ENCODE results near the gene PDE4B. TPM values are rescaled to one million over a fixed set of nuclear protein-coding genes. Genes with fewer than 3 reads are reported as not detected.
A peak's percentile ranks its signal among the peaks of the same experiment; 100 is the strongest.

Gene PDE4B
- polyA plus RNA-seq, 2 of the 4 experiments (the other 2 are of a cell fraction): 20.2 to 56.8 TPM

- Histone ChIP-seq H3K27ac (peak overlapping the region; percentile 92 to 95), H3K4me2 (peak overlapping the region; percentile 95), H3K4me1 (peaks cover 29% of the 10 kb centered on the region), H3K9me3 (no peaks in the 10 kb centered on the region), H3K4me3 (peak overlapping the region; percentile 88)
- FAIRE-seq (no peak), DNase-seq (ENCODE audit: low read depth in 1 of 2, low spot score in 1 of 2) (no peak), ATAC-seq (peak; percentile 16 to 52; a peak in 4 of 6 replicates)
- ChIA-PET POLR2A (interaction anchor here (1.0 to 2.8 kb wide), 8 partner anchors 10 to 74 kb away, joined by 3 to 27 read pairs (median 5); no protein-coding TSS in a partner anchor), CTCF (interaction anchor here (0.6 to 2.1 kb wide), 7 partner anchors 18 to 150 kb away, joined by 3 to 7 read pairs (median 4); no protein-coding TSS in a partner anchor)
- 3% methylated on average over 2 of the region's 2 CpGs for WGBS (ENCODE audit: missing lambda C conversion rate)
- TF ChIP-seq HMGXB4 (CRISPR knock-in tag; IDR thresholded peaks at IDR 0.05; ENCODE audit: borderline replicate concordance): no peak
- TF ChIP-seq PHF8 (IDR thresholded peaks at IDR 0.05; ENCODE audit: borderline replicate concordance, low read depth): no peak
- TF ChIP-seq CTCF (IDR thresholded peaks at IDR 0.05): no peak
- no peak for TF ChIP-seq HDAC2 (IDR thresholded peaks at IDR 0.05)
- no peak for TF ChIP-seq NFE2L2 (conservative IDR thresholded peaks at IDR 0.05; ENCODE audit: low read length)
- no peak for TF ChIP-seq EP300 (IDR thresholded peaks at IDR 0.05)
- TF ChIP-seq KDM1A (IDR thresholded peaks at IDR 0.05; ENCODE audit: low read depth): no peak
- no peak for TF ChIP-seq RAD21 (conservative IDR thresholded peaks at IDR 0.05 in 1 of 2, IDR thresholded peaks at IDR 0.05 in 1 of 2)
- TF ChIP-seq SMC3 (IDR thresholded peaks at IDR 0.05): no peak
- TF ChIP-seq ZNF302 (CRISPR knock-in tag; IDR thresholded peaks at IDR 0.05): no peak
- TF ChIP-seq POLR2A (IDR thresholded peaks at IDR 0.05; ENCODE audit: low read length): no peak
- no peak for TF ChIP-seq MAX (IDR thresholded peaks at IDR 0.05)
- no peak for TF ChIP-seq EHMT2 (IDR thresholded peaks at IDR 0.05; ENCODE audit: low read depth)
- TF ChIP-seq TP53 (CRISPR knock-in tag; IDR thresholded peaks at IDR 0.05): no peak
- TF ChIP-seq CEBPB (IDR thresholded peaks at IDR 0.05): no peak
- no peak for TF ChIP-seq RCOR1 (IDR thresholded peaks at IDR 0.05; ENCODE audit: low read depth, low read length)
- no peak for TF ChIP-seq REST (IDR thresholded peaks at IDR 0.05)
- no peak for TF ChIP-seq MAFK (IDR thresholded peaks at IDR 0.05; ENCODE audit: partially characterized antibody)
These were observed 539.8 kb downstream of the PDE4B start for GRCh38 chr1:66332548-66332901.

GRCh38 chr1:66333466-66334199 lies 540.9 kb downstream of the PDE4B start:
- DNase-seq (ENCODE audit: low read depth in 1 of 2, low spot score in 1 of 2): no peak
- peak in 1 of 2 experiments; percentile 16; a peak in 1 of 6 replicates for ATAC-seq
- Histone ChIP-seq H3K4me1 (peaks cover 31% of the 10 kb centered on the region), H3K4me2 (peak overlapping the region; percentile 95), H3K4me3 (peak overlapping the region; percentile 88), H3K27ac (peak overlapping the region; percentile 92 to 95), H3K9me3 (no peaks in the 10 kb centered on the region)
- WGBS (ENCODE audit: missing lambda C conversion rate): 3% methylated on average over 4 of the region's 4 CpGs
- POLR2A ChIA-PET: no interaction called here
- TF ChIP-seq KDM1A (IDR thresholded peaks at IDR 0.05; ENCODE audit: low read depth) (no peak), FOXS1 (CRISPR knock-in tag; IDR thresholded peaks at IDR 0.05) (no peak), RAD21 (conservative IDR thresholded peaks at IDR 0.05 in 1 of 2, IDR thresholded peaks at IDR 0.05 in 1 of 2) (no peak), USF2 (IDR thresholded peaks at IDR 0.05) (no peak)
- CTCF ChIA-PET: interaction anchor here (1.3 to 2.1 kb wide), 3 partner anchors 19 to 113 kb away, joined by 3 to 7 read pairs (median 4); no protein-coding TSS in a partner anchor
- FAIRE-seq: no peak

Data from A549 (cell line).